Parathyroid adenoma (tissue), 2 donors: ENCODE measurements around the gene BTBD19.
"Not testable (repeated sequence)": the region's sequence is repeated elsewhere in the genome, so short reads cannot be mapped to it uniquely, and the experiment has no call there.

Experiments
- H2AFZ ChIP-seq: fragments of 300-600 bp; sonication (generic); one replicate; pipeline ENCODE4 v1.7.0; 2017; ENCODE audit warnings: antibody characterized with exemption, mild to moderate bottlenecking
- H3K27ac ChIP-seq: fragments of 300-600 bp; sonication (generic); one replicate; pipeline ENCODE4 v1.7.0; 2017
- H3K27me3 ChIP-seq: fragments of 300-600 bp; sonication (generic); one replicate; pipeline ENCODE4 v1.7.0; 2017; ENCODE audit warnings: low read length; ENCODE audit not compliant: control insufficient read depth, insufficient read depth
- H3K36me3 ChIP-seq: fragments of 300-600 bp; sonication (generic); one replicate; pipeline ENCODE4 v1.7.0; 2017; ENCODE audit warnings: low read length; ENCODE audit not compliant: control insufficient read depth, insufficient read depth
- H3K4me1 ChIP-seq: fragments of 300-600 bp; sonication (generic); one replicate; pipeline ENCODE4 v1.7.0; 2017; ENCODE audit warnings: control low read depth
- H3K4me2 ChIP-seq: fragments of 300-600 bp; sonication (generic); one replicate; pipeline ENCODE4 v1.7.0; 2017; ENCODE audit warnings: low read length
- H3K4me3 ChIP-seq: fragments of 300-600 bp; sonication (generic); one replicate; pipeline ENCODE4 v1.7.0; 2017; ENCODE audit warnings: low read depth, low read length
- H3K79me2 ChIP-seq: fragments of 300-600 bp; sonication (generic); one replicate; pipeline ENCODE4 v1.7.0; 2017; ENCODE audit warnings: control low read depth
- H3K9ac ChIP-seq: fragments of 300-600 bp; sonication (generic); one replicate; pipeline ENCODE4 v1.7.0; 2017; ENCODE audit warnings: mild to moderate bottlenecking
- H3K9me3 ChIP-seq: fragments of 300-600 bp; sonication (generic); one replicate; pipeline ENCODE4 v1.7.0; 2017; ENCODE audit warnings: low read length; ENCODE audit not compliant: control insufficient read depth
- CTCF ChIP-seq: fragments of 300-600 bp; sonication (generic); IDR thresholded peaks from one replicate; pipeline ENCODE4 v1.7.0; 2017; ENCODE audit warnings: antibody characterized with exemption, mild to moderate bottlenecking
- donor health status: primary hyperparathyroidism.

The BTBD19 gene

GRCh38 chr1:44812822-44813543, 4.7 kb downstream of the BTBD19 start:
- peaks cover 5% of the 10 kb centered on the region for H3K79me2 ChIP-seq
- no peak overlapping the region for H3K4me3 ChIP-seq
- no peaks in the 10 kb centered on the region for H3K9me3 ChIP-seq
- H3K9ac ChIP-seq = no peak overlapping the region
- TF ChIP-seq CTCF = no peak
- no peak overlapping the region for H2AFZ ChIP-seq
- no peaks in the 10 kb centered on the region for H3K27me3 ChIP-seq
- peaks cover 25% of the 10 kb centered on the region for H3K4me1 ChIP-seq
- no peak overlapping the region for H3K4me2 ChIP-seq
- H3K27ac ChIP-seq = no peak overlapping the region
- H3K36me3 ChIP-seq = no peaks in the 10 kb centered on the region

DNA sequence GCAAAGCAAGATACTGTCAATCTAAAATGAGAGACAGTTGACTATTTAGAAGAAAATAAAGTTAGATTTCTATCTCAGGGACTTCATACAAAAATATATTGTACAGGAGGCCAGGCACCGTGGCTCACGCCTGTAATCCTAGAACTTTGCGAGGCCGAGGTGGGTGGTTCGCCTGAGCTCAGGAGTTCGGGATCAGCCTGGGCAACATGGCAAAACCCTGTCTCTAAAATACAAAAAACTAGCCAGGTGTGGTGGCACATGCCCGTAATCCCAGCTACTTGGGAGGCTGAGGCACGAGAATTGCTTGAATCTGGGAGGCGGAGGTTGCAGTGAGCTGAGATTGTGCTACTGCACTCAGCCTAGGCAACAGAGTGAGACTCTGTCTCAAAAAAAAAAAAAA, 7.6 kb downstream of the BTBD19 start:
- not testable (repeated sequence) for H3K79me2 ChIP-seq, H3K9ac ChIP-seq, H3K36me3 ChIP-seq, H3K4me3 ChIP-seq, H3K27ac ChIP-seq, H3K4me2 ChIP-seq, H3K27me3 ChIP-seq, H2AFZ ChIP-seq, H3K9me3 ChIP-seq, H3K4me1 ChIP-seq

DNA sequence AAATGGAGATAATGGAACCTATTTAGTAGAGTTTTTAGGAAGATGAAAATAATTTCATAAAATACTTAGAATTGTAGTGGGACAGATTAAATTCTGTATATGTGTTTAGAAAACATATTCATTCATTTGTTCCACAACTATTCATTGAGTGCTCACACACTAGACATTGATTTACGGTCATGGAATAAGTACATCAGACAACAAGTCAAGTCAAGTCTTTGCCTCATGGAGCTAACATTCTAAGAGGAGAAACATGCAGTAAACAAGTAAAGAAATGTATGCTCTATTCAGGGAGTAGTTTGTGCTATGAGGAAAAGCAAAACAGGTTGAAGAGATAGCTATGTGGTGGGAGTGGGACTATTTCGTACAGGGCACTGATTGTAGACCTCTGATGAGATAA, 9.0 kb downstream of the BTBD19 start:
- H3K79me2 ChIP-seq = no peaks in the 10 kb centered on the region
- H3K36me3 ChIP-seq = no peaks in the 10 kb centered on the region
- H3K27ac ChIP-seq = no peak overlapping the region
- no peaks in the 10 kb centered on the region for H3K27me3 ChIP-seq
- no peaks in the 10 kb centered on the region for H3K4me1 ChIP-seq
- H3K9me3 ChIP-seq = no peaks in the 10 kb centered on the region
- H3K4me2 ChIP-seq = no peak overlapping the region
- no peak for TF ChIP-seq CTCF
- H3K9ac ChIP-seq = no peak overlapping the region
- H2AFZ ChIP-seq = no peak overlapping the region
- H3K4me3 ChIP-seq = no peak overlapping the region

DNA sequence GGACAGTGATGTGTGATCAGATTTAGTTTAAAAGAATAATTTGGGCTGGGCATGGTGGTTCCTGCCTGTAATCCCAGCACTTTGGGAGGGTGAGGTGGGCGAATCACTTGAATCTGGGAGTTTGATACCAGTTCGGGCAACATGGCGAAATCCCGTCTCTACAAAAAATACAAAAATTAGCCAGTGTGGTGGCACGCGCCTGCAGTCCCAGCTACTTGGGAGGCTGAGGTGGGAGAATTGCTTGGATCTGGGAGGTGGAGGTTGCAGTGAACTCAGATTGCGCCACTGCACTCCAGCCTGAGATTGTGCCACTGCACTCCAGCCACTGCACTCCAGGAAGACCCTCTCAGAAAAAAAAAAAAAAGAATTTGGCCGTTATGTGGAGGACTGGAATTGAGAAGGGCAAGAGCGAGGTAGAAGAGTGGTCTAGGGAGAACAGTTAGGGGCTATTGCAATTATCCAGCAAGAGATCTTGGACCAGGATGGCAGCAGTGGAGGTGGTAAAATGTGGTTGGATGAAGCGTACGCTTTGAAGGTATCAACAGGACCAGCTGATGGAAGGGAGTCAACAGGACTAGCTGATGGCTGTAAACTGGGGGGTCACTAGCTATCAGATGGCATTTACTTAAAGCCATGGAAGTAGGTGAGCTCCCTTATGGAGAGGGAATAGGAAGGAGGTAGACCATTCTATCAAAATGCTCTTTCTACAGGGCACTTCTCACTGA, 9.6 kb downstream of the BTBD19 start:
- H3K27ac ChIP-seq = no peak overlapping the region
- H3K27me3 ChIP-seq = no peaks in the 10 kb centered on the region
- H2AFZ ChIP-seq = no peak overlapping the region
- no peak for TF ChIP-seq CTCF
- no peaks in the 10 kb centered on the region for H3K36me3 ChIP-seq
- H3K79me2 ChIP-seq = no peaks in the 10 kb centered on the region
- no peak overlapping the region for H3K4me2 ChIP-seq
- no peaks in the 10 kb centered on the region for H3K9me3 ChIP-seq
- H3K4me3 ChIP-seq = no peak overlapping the region
- H3K4me1 ChIP-seq = no peaks in the 10 kb centered on the region
- no peak overlapping the region for H3K9ac ChIP-seq

DNA sequence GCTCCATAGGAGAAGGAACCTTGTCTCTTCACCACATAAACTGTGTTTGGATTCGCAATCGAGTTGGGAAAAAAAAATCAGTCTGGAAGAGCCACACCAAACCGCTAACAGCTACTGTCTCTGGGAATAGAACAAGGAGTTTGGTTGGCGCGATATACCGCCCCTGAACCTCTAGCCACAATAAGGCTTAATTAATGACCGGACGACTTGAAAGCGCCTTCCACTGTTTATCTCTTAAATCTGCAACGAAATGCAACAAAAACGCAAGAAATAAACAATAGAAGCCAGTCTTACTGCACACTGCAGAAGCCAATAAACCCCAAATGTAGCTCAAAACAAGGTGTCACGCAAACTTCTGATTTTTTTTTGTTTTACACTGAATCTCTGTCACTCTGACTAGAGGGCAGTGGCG, 10.9 kb downstream of the BTBD19 start:
- H3K9me3 ChIP-seq = no peaks in the 10 kb centered on the region
- H3K4me1 ChIP-seq = no peaks in the 10 kb centered on the region
- H3K27ac ChIP-seq = peak overlapping the region; percentile 74
- H3K27me3 ChIP-seq = no peaks in the 10 kb centered on the region
- no peaks in the 10 kb centered on the region for H3K79me2 ChIP-seq
- H2AFZ ChIP-seq = no peak overlapping the region
- no peaks in the 10 kb centered on the region for H3K36me3 ChIP-seq
- no peak overlapping the region for H3K9ac ChIP-seq
- peak overlapping the region; percentile 48 for H3K4me3 ChIP-seq
- TF ChIP-seq CTCF = no peak
- H3K4me2 ChIP-seq = peak overlapping the region; percentile 30
